Activated CD4-positive, alpha-beta T cell treated with anti-CD3 and anti-CD28 coated beads, Interleukin-10, Interleukin-2, amounts not matched to agents 100 ng/mL and 50 ng/mL, durations not matched to agents 16 hours and 8 hours (primary cell): ENCODE data around the gene ACP6.

Source experiments
- DNase-seq: peaks from one replicate; pipeline ENCODE4 v3.0.0-alpha.2; 2020

Gene ACP6

DNA sequence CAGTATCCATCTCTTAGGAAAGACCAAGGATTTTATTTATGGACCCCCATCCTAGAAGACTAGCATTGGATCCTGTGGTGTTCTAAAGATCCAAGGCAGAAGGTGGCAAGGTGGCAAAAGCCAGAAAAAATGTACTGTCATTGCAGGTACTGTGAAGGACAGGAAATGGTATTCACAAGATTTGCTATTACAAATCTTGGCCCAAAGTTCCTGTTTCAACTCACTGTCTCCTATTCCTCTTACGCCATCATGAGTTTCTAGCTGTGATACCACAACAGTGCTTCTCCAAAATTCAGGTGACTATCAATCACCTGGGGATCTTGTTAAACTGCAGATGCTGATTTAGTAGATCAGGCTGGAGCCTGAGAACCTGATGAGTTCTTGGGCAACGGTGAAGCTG, 21.4 kb downstream of the ACP6 start:
- peak; percentile 31 for DNase-seq

GRCh38 chr1:147647796-147648633, 22.3 kb downstream of the ACP6 start:
- DNase-seq = peak; percentile 65

GRCh38 chr1:147643974-147644373, 26.4 kb downstream of the ACP6 start:
- no peak for DNase-seq

DNA sequence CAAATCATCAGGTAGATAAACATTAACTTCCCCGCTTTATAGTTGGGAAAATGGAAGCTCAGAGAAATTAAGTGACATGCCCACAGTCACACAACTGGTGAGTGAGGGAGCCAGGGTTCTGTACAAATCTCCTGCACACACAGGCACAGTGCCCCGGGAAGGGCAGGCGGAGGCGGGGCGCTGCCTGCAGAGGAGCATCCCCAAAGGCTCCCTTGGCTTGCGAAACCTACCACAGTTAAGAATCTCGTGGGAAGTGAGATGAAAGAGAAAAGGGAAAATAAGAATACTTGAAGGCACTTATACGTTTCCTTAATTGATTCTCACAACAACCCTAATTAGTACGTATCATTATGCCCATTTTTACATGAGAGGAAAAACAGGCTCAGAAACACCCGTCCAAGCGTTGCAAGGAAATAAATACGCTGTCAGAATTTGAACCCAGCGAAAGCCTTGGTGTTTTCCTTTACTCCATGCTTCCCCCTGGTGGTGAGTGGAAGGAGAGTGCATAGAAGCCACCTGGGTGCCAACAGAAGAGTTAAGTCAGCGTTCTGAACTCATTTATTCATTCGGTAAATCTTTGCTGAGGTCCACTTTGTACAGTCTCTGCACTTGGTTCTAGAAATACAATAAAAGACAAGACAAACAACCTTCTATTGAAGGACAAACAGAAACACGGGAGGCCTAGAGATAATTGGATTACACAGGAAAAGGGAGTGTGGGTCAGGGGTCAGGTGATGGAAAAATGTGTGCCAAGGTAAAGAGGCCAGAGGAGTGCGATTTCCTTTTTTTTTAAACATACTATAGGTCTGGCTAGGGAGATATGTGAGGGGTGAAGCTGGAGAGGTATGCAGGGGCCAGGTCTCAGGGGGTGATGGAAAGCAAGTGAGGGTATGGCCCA, 28.4 kb downstream of the ACP6 start:
- peak; percentile 76 for DNase-seq

- no peak for DNase-seq
These were observed 29.0 kb downstream of the ACP6 start for GRCh38 chr1:147641291-147641690.

DNA sequence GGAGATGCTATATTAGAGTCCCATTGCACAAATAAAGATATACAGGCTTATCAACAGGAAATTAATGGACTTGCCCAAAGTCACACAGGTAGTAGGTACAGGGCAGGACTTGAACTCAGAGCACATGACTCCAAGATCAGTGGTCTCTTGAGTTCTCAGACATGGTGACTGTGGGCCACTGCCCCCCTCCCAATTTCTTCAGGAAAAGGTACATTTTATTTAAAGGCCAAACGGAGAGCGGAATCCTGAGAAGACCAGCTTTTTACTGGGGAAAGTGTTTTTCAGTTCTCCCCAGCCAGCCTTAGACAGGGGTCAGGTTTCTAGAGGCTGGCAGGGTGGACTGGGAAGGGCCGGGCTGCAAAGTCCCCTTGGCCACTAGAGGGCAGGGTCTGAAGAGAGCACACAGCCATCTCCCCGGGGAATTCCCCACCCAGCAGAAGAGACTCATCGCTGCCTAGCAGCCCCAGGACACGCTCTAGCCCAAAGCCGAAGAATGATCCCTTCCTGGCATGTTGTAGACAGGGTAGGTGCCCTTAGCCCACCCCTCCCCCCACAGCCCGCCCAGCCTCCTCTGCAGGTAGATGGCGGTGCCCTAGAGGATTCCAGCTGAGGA, 29.7 kb downstream of the ACP6 start:
- DNase-seq = peak; percentile 88

GRCh38 chr1:147636314-147636713, 34.0 kb downstream of the ACP6 start:
- no peak for DNase-seq

GRCh38 chr1:147635342-147635741, 35.0 kb downstream of the ACP6 start:
- no peak for DNase-seq

GRCh38 chr1:147634645-147635044, 35.7 kb downstream of the ACP6 start:
- DNase-seq = no peak

DNA sequence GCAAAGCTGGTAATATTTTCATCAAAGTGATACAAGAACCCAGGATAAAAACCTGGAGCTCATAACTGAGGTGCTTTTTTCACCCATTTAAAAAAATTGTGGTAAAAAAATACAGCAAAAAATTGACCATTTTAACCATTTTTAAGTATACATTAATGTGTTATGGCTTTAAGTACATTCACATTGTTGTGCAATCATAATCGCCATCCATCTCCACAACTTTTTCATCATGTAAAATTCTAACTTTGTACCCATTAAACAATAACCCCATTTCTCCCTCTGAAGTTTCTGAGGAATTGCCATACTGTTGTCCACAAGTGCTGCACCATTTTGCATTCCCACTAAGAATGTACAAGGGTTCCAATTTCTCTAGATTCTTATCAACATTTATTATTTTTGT, 36.6 kb downstream of the ACP6 start:
- DNase-seq = no peak

DNA sequence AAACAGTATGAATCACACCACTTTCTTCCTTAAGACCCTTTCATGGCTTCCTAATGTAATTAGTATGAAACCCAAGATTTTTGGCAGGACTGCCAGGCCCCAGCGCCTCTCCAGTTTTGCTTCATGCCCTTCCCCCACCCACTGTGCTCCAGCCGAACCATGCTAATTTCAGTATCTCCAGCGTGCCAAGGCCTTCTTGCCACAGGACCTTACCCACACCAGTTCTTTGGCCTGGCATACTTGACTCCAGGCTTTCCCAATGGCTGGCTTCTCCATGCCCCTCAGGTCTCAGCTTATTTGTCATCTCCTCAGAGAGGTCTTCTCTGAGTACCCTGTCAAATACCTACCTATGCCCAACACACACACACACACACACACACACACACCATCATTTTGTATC, 38.5 kb downstream of the ACP6 start:
- DNase-seq = no peak

DNA sequence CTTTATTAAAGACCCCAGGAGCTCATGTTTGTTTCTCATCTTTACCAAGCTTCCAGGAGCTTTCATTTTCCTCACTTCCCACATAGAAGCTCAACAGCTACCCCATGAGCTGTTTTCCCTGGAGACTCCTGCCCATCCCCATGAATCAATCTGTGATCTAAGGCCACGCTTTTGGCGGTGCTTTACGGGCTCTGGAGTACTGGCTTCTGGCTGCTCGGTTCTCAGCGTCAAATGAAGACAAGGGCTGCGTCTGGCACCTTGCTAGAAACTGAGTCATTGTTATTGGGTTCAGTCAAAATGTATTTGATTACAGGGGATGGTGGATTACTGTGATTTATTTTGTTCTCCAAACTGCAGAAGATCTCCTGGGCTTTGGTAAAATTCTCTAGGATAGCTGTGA, 39.9 kb downstream of the ACP6 start:
- DNase-seq = no peak

- no peak for DNase-seq
These were observed 40.3 kb downstream of the ACP6 start for GRCh38 chr1:147630022-147630421.

GRCh38 chr1:147628441-147628840, 41.9 kb downstream of the ACP6 start:
- DNase-seq = peak; percentile 40

DNA sequence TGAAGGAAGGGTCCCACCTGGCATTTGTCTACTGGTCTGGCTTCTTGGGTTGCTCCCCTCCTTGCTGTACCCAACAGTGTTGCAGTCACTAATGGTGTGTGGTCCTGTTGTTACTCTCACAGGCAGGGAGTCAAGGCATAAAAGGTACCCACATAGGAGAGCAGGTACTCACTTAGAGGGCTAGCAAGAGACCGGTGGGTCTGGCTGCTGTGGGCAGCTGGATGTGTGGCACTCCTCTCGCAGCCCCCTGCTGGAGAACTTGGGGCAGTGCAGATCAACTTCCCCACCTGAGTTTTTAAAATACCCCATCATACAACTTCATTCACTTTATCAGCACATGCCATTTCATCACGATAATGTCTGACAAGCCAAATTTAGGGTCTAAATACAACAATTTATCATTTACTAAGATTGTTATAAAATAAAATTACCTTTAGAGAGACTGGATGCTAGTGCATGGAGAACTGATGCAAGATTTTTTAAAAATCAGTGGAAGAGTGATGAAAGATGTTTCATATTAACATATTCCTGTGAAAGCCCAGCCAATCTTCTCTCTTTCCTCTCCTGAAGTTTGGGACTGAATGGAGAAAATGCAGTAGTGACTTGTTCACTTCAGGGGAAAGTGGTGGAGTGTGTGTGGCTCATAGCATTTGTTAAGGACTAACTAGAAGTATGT, 42.8 kb downstream of the ACP6 start:
- DNase-seq = peak; percentile 63

DNA sequence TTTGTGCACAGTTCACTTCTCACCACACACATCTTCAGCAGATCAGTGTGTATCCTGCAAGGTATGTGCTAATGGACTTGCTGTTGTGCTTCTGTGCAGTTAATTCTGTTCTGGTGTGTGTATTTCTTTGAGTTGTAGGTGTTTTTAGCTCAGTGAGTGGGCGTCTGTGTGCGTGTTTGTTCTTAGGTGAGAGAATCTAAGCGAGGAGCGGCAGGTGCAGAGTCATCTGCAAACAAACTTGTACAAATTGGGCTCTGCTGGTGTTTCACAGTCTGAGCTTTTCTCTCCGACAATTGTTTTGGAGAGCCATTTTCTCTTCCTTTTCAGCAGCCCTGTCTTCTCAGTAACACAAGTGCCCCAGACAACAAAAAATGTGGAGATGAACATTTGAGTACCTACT, 43.6 kb downstream of the ACP6 start:
- no peak for DNase-seq

DNA sequence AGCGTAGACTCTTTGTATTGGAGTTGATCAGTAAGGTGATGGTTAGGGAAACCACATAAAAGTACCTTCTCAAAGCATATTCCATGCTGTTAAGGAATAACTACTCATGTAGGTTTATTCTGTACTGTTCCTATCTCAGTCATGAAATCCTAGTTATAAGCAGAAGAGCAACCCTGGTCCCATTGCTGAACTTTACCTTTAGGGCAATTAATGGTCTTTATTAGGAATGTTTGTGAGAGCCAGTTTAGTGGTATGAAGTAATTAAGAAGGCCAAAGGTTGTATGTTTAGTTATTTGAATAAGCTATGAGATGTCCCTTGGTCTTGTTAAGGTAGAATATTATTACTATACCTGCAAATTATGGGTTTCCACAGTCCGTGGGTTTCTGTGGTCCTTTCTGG, 44.0 kb downstream of the ACP6 start:
- no peak for DNase-seq

DNA sequence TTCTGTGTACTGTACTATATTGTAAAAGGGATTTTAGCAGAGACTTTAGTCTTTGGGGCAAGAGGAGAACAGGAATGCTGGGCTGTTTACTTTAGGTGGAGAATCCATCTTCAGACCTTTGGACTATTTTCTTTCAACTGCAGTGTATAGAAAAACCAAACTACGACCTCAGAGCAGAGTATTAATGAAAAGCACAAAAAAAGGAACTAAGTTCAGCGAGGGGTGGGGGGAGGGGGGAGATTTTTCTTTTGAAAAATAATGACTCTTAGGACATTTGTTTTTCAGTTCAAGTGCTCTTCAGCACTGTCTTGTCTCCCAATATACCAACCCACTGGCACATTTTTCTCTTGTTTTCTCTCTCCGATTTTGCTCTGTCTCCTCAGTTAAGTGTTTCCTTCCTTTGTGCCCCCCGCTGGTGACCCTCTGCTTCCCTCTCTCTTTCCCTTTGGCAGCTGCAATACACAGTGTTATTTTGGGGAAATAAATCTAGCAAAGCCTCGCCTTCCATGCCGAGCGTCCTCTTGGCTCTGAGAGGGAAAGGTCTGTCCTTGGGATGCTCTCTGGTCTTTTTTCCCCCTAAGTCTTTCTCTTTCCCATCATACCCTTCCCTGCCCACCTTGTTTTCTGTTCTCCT, 44.8 kb downstream of the ACP6 start:
- DNase-seq = no peak

- DNase-seq = no peak
These were observed 45.8 kb downstream of the ACP6 start for GRCh38 chr1:147624529-147624928.

DNA sequence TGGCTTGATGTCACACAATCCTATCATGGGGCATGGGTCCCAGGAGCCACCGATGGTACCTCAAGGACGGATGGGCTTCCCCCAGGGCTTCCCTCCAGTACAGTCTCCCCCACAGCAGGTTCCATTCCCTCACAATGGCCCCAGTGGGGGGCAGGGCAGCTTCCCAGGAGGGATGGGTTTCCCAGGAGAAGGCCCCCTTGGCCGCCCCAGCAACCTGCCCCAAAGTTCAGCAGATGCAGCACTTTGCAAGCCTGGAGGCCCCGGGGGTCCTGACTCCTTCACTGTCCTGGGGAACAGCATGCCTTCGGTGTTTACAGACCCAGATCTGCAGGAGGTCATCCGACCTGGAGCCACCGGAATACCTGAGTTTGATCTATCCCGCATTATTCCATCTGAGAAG, 46.3 kb downstream of the ACP6 start:
- no peak for DNase-seq

GRCh38 chr1:147622731-147623130, 47.6 kb downstream of the ACP6 start:
- DNase-seq = no peak

GRCh38 chr1:147620543-147620942, 49.8 kb downstream of the ACP6 start:
- DNase-seq = no peak

GRCh38 chr1:147619741-147620140, 50.6 kb downstream of the ACP6 start:
- DNase-seq = no peak
